Left kidney (tissue), 1 donor: Measurements from ENCODE around the gene PDCD6IP. TPM values are rescaled to one million over a fixed set of nuclear protein-coding genes. Genes with fewer than 3 reads are reported as not detected.

Experiments
- polyA plus RNA-seq: library from polyadenylated mRNA; unstranded; fragments of 120-200 nt; gene quantifications from one replicate; pipeline ENCODE4 v1.2.1, GENCODE V29; 2013; ENCODE audit not compliant: insufficient read length

PDCD6IP gene
- polyA plus RNA-seq, 1 donor, result 170 TPM

Other genes with a start within 250 kb of the PDCD6IP start
- 73.0 TPM for gene CLASP2, start 80.4 kb upstream of the PDCD6IP start, polyA plus RNA-seq